GM18867 (cell line): Measurements from ENCODE around the gene AP4S1.
"Not testable (repeated sequence)": the region's sequence is repeated elsewhere in the genome, so short reads cannot be mapped to it uniquely, and the experiment has no call there.

Experiments used
- ATAC-seq: cut with Tn5 transposase; IDR thresholded peaks from one replicate; pipeline ENCODE4 v1.9.1; 2021; ENCODE audit warnings: mild to moderate bottlenecking, moderate library complexity; ENCODE audit not compliant: unreplicated experiment

Gene AP4S1

GRCh38 chr14:31042300-31042699 is 16.9 kb downstream of the AP4S1 start:
- ATAC-seq: no peak

- ATAC-seq: not testable (repeated sequence)
Observed at GRCh38 chr14:31042893-31043292, 17.4 kb downstream of the AP4S1 start.

GRCh38 chr14:31043379-31043778 is 17.9 kb downstream of the AP4S1 start:
- ATAC-seq: no peak

- ATAC-seq: no peak
Observed at GRCh38 chr14:31045501-31046080, 20.1 kb downstream of the AP4S1 start.

GRCh38 chr14:31047503-31047902 is 22.1 kb downstream of the AP4S1 start:
- no peak for ATAC-seq

- no peak for ATAC-seq
Observed at GRCh38 chr14:31051023-31051422, 25.6 kb downstream of the AP4S1 start.

- no peak for ATAC-seq
Observed at GRCh38 chr14:31051511-31051910, 26.1 kb downstream of the AP4S1 start.

- ATAC-seq: not testable (repeated sequence)
Observed at GRCh38 chr14:31052905-31053586, 27.6 kb downstream of the AP4S1 start.

GRCh38 chr14:31057035-31057434 is 31.6 kb downstream of the AP4S1 start:
- no peak for ATAC-seq

GRCh38 chr14:31057701-31058364 is 32.4 kb downstream of the AP4S1 start:
- ATAC-seq: no peak

GRCh38 chr14:31059152-31059924 is 33.9 kb downstream of the AP4S1 start:
- no peak for ATAC-seq

GRCh38 chr14:31060253-31060875 is 34.9 kb downstream of the AP4S1 start:
- no peak for ATAC-seq

- ATAC-seq: not testable (repeated sequence)
Observed at GRCh38 chr14:31062908-31063307, 37.5 kb downstream of the AP4S1 start.

GRCh38 chr14:31068235-31068634 is 42.8 kb downstream of the AP4S1 start:
- ATAC-seq: no peak

- ATAC-seq: no peak
Observed at GRCh38 chr14:31069343-31069742, 43.9 kb downstream of the AP4S1 start.

- ATAC-seq: no peak
Observed at GRCh38 chr14:31070431-31070830, 45.0 kb downstream of the AP4S1 start.

GRCh38 chr14:31071151-31071550 is 45.7 kb downstream of the AP4S1 start:
- ATAC-seq: no peak

GRCh38 chr14:31075144-31075543 is 49.7 kb downstream of the AP4S1 start:
- ATAC-seq: no peak

- ATAC-seq: no peak
Observed at GRCh38 chr14:31078766-31079165, 53.3 kb downstream of the AP4S1 start.

- no peak for ATAC-seq
Observed at GRCh38 chr14:31080056-31080455, 54.6 kb downstream of the AP4S1 start.

GRCh38 chr14:31080484-31080883 is 55.0 kb downstream of the AP4S1 start:
- ATAC-seq: no peak
